ENCODE measurements around the gene LRRC8A. TPM values are rescaled to one million over a fixed set of nuclear protein-coding genes. Genes with fewer than 3 reads are reported as not detected.

Gene LRRC8A
- 10 to 100 TPM; 25.3 to 48.5 (median 25.4) TPM for total RNA-seq
- long read RNA-seq, donor 1, full-length matches to known transcripts = 47 of 99 reads
- long read RNA-seq, donor 1, partial matches to known transcripts = 42 of 99 reads
- long read RNA-seq, donor 1, other reads (novel, unspliced or antisense) = 10 of 99 reads
- long read RNA-seq, donor 2, partial matches to known transcripts = 3 of 5 reads
- long read RNA-seq, donor 2, other reads (novel, unspliced or antisense) = 2 of 5 reads

GRCh38 chr9:128881884-128882676 lies at the start of gene LRRC8A, which contains the start of gene KYAT1:
LRRC8A (plus strand) TSS chr9:128882133; CDS start chr9:128907165, 25,032 bp downstream.
KYAT1 (minus strand) TSS chr9:128881950; CDS start chr9:128845405, 36,545 bp downstream.
- Histone ChIP-seq H3K9me3 (no peaks in the 10 kb centered on the region), H3K36me3 (ENCODE audit: low read depth) (no peaks in the 10 kb centered on the region), H3K4me3 (peak within 1 kb of the TSS; percentile 98), H3K4me1 (ENCODE audit: low read depth) (peaks cover 11% of the 10 kb centered on the region)
- intact Hi-C loops (cut with DNase I, micrococcal nuclease) = no loop called here
- DNase-seq (peak; percentile 99), ATAC-seq (peak; percentile 92)
- TF ChIP-seq CTCF (IDR thresholded peaks at IDR 0.05) = no peak

GRCh38 chr9:128833696-128834095 lies 48.2 kb upstream of the LRRC8A start:
- H3K4me3 ChIP-seq = no peak overlapping the region
- ATAC-seq (no peak), DNase-seq (no peak)
- TF ChIP-seq CTCF (IDR thresholded peaks at IDR 0.05) = no peak
- H3K36me3 ChIP-seq (ENCODE audit: low read depth) = no peaks in the 10 kb centered on the region
- intact Hi-C loops (cut with DNase I, micrococcal nuclease) = no loop called here
- peaks cover 4% of the 10 kb centered on the region for H3K4me1 ChIP-seq (ENCODE audit: low read depth)
- no peaks in the 10 kb centered on the region for H3K9me3 ChIP-seq

- DNase-seq (peak in 1 of 3 donors; percentile 37), ATAC-seq (no peak)
- H3K9me3 ChIP-seq = no peaks in the 10 kb centered on the region
- no peak overlapping the region for H3K4me3 ChIP-seq
- H3K36me3 ChIP-seq (ENCODE audit: low read depth) = no peaks in the 10 kb centered on the region
- intact Hi-C loops (cut with DNase I, micrococcal nuclease) = no loop called here
- TF ChIP-seq CTCF (IDR thresholded peaks at IDR 0.05) = no peak
- no peaks in the 10 kb centered on the region for H3K4me1 ChIP-seq (ENCODE audit: low read depth)
Measured at GRCh38 chr9:128835246-128836210, 46.4 kb upstream of the LRRC8A start.

- H3K9me3 ChIP-seq = no peaks in the 10 kb centered on the region
- ATAC-seq (no peak), DNase-seq (peak in 1 of 3 donors; percentile 28)
- no peaks in the 10 kb centered on the region for H3K36me3 ChIP-seq (ENCODE audit: low read depth)
- no peaks in the 10 kb centered on the region for H3K4me1 ChIP-seq (ENCODE audit: low read depth)
- intact Hi-C loops (cut with DNase I, micrococcal nuclease) = no loop called here
- H3K4me3 ChIP-seq = no peak overlapping the region
- no peak for TF ChIP-seq CTCF (IDR thresholded peaks at IDR 0.05)
Measured at GRCh38 chr9:128836509-128837145, 45.3 kb upstream of the LRRC8A start.

GRCh38 chr9:128838338-128838737 lies 43.6 kb upstream of the LRRC8A start:
- TF ChIP-seq CTCF (IDR thresholded peaks at IDR 0.05) = no peak
- H3K9me3 ChIP-seq = no peaks in the 10 kb centered on the region
- H3K36me3 ChIP-seq (ENCODE audit: low read depth) = no peaks in the 10 kb centered on the region
- DNase-seq (peak in 1 of 3 donors; percentile 17), ATAC-seq (no peak)
- no peak overlapping the region for H3K4me3 ChIP-seq
- intact Hi-C loops (cut with DNase I, micrococcal nuclease) = no loop called here
- no peaks in the 10 kb centered on the region for H3K4me1 ChIP-seq (ENCODE audit: low read depth)

All from mucosa of descending colon (tissue), 3 donors.